G401.6 (cell line): ENCODE measurements around the gene CCN5.
"Not testable (repeated sequence)": the region's sequence is repeated elsewhere in the genome, so short reads cannot be mapped to it uniquely, and the experiment has no call there.

Experiments
- FAIRE-seq: peaks from 2 replicates; lab custom pipeline; 2012; peaks lifted over from hg19 to GRCh38; lab: Jason Lieb, UNC

CCN5 gene

GRCh38 chr20:44759595-44759994 lies 44.4 kb downstream of the CCN5 start:
- no peak for FAIRE-seq

DNA sequence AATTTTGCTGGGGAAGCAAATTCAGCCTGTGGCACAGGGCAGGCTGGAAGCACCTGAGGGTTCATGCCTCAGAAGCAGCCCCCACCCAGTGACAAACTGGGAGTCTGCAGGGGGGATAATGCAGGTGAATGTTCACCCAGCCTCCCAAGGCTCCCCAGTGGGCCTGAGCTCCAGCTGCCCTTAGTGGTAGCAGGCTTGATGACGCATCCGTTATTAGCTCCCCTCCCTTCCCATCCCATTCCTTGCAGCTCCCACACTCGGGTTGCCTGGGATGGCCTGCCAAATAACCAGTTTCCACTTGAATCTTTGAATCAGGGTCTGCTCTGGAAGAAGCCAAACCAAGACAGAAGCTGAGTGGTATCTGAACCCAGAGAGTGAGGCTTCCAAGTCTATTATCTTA lies 46.3 kb downstream of the CCN5 start:
- no peak for FAIRE-seq

DNA sequence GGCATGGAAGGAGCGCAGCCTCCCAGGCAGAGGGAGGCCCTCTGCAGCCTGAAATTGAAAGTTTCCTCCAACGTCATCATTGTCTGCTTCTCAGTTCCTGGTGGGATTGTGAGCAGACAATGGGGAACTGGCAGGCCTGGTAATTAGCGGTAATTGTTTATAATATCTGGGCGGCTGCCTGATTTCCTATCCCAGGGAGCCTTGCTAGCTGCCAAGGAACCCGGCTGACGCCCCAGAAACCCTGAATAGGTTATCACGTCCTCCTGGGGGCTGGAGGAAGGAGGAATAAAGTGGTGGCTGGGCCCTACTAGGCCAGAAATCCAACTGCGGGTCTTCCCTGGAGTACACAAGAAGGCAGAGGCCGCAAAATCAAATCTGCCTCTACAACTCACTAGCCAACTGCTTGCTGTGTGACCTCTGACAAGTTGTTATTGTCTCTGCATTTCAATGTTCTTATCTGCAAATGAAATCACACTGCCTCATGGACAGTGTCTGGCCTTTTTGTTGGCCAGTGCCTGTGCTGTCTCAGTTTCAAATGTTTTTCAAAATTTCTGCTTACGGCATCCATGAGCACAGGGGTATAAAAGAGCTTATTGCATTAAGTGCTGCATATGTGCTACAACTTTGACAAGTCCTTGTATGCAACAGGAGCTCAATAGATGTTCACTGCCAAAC lies 47.4 kb downstream of the CCN5 start:
- FAIRE-seq: no peak

DNA sequence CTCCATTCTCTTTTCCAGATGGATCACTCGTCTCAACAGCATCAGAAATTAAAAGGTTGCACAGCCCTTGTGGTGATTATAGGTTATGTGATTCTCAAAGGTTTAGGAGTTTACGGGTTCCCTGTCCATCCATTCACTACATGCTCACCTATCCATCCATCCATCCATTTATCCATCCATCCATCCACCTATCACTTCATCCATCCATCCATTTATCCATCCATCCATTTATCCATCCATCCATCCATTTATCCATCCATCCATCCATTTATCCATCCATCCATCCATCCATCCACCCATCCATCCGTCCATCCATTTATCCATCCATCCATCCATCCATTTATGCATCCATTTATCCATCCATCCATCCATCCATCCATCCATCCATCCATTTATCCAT lies 48.6 kb downstream of the CCN5 start:
- FAIRE-seq: not testable (repeated sequence)

GRCh38 chr20:44765091-44765490 lies 49.9 kb downstream of the CCN5 start:
- no peak for FAIRE-seq

GRCh38 chr20:44765701-44766347 lies 50.7 kb downstream of the CCN5 start:
- FAIRE-seq: no peak

DNA sequence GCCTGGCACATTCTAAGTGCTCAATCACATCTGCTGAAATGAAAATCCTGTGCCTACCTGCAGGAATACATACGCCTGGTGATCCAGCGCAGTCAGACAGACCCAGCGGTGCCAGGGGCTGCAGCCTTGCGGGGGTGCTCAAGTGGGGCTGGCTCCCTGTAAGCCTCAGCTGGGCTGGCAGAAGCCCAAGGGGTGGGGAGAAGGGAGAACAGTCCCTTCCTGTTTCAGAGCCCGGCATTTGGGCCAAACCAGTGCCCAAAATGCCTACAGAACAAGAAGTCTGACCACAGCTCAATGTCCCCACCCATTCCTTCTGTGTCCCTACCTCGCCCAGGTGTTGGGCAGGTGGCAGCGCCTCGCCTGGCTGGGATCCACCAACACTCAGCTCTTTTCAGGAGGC lies 53.1 kb downstream of the CCN5 start:
- no peak for FAIRE-seq

DNA sequence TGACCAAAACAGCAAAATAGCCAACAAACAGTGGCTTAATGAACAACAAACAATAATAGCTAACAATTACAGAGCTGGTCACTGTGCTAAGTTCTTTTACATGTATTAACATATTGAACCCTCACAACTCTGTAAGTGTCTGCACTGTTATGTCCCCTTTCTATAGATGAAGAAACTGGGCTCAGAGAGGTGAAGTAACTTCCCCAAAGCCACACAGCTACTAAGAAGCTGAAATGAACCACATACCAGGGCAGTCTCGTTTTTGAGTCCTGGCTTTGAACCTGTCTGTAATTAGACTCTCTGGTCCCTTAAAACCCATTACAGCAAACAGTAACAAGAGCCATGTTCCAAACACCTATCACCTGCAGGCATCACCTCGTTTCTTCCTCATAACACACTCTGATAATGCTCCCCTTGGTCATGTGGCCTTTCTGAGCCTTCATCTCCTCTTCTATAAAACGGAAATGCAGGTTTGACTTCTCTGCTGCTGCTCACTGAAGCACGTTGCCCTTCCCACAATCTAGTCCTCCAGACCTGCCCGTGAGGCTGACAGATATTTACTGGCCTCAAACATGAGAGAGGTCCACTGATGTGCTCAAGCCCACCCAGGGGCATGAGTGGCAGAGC lies 53.8 kb downstream of the CCN5 start:
- FAIRE-seq: no peak

DNA sequence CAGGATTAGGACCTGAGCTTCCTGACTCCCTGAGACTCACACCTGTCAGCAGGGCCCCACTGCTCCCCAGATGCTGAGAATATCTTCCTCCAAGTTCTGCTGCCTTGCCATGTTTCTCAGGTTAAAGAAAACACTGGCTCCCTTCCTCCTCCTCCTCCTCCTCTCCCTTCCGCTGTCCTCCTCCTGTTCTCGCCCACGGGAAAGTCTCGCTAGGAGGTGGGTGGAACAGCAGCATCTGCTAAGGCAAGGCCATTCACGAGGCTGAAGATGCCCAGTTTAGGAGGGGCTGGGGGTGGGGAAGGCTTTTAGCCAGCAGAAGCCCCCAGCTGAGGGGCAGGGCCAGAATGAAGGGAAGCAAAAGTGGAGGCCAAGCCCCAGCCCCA lies 54.3 kb downstream of the CCN5 start:
- no peak for FAIRE-seq

- FAIRE-seq: no peak
Observed at GRCh38 chr20:44770484-44771171, 55.5 kb downstream of the CCN5 start.

- FAIRE-seq: no peak
Observed at GRCh38 chr20:44771172-44771535, 56.0 kb downstream of the CCN5 start.

- FAIRE-seq: no peak
Observed at GRCh38 chr20:44772636-44773035, 57.5 kb downstream of the CCN5 start.

DNA sequence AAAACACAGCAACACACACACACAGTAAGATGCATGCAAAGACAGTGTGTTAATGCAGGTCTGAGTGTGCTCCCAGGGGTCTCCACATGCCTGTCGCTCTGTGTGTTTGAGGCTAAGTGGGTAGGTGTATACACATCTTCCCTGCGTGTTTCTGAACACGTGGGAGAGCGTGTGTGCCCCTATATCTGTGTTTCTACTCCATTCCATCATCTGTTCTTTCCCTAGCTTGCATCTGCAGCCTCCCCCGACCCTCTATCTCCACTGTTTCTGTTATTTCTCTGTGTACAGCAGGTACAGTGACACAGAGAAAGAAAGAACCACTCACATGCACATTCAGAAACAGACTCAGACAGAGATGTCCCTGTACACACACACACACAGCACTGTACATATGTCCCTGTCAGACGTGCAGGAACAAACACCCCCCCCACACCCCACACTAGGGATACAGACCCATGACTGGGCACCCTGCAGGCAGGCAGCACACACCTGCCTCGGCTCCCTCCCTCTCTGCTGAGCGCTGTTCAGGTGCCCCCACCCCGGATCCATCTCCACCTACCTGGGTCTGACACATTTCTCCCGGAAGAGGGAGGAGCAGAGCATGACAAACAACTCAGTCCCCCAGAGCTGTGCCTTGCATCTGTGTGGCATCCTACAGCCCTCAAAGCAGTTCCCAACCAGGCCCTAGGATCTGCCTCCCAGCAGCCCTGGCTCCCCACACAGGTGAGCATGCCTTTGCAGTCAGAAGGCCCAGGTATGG lies 58.1 kb downstream of the CCN5 start:
- FAIRE-seq: no peak

DNA sequence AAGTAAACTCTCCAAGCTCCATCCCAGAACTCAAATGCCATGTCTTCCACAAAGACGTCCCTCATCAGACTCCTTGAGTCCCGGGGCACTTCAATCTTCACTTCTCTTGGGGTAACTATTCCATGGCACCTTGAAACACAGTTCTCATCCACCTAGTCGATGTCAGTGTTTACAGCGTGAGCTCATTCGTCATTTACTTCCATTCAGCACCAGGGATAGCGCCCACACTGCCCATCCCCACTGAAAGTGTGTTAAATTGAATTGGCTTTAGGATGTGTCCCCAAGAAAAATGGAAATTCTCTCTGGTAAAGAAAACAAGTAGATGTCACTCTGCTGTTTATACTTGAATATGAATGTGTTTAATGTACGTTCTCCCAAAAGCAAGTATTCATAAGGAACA lies 61.8 kb downstream of the CCN5 start:
- no peak for FAIRE-seq
